ENCODE data around the gene TCERG1L. TPM values are rescaled to one million over a fixed set of nuclear protein-coding genes. Genes with fewer than 3 reads are reported as not detected.

Gene TCERG1L
- total RNA-seq, 2 donors from 2014 or later, result 1.6 to 4.5 TPM

GRCh38 chr10:131270461-131271190, 40.9 kb downstream of the TCERG1L start:
- Mint-ChIP-seq H3K27ac (no peak overlapping the region), H3K36me3 (ENCODE audit: low read depth) (no peaks in the 10 kb centered on the region), H3K27me3 (ENCODE audit: insufficient read depth) (peaks cover 12% of the 10 kb centered on the region), H3K4me3 (no peak overlapping the region), H3K4me1 (peaks cover 30% of the 10 kb centered on the region), H3K9me3 (no peaks in the 10 kb centered on the region)
- H3K4me3 ChIP-seq (ENCODE audit: low read length), result no peak overlapping the region
- 91 to 93% methylated on average over 10 to 16 of the region's 16 CpGs for WGBS, 2 experiments (ENCODE audit: insufficient coverage in 1 of 2, insufficient read length in 1 of 2)
- TF ChIP-seq CTCF (conservative IDR thresholded peaks at IDR 0.05), result no peak
- no peaks in the 10 kb centered on the region for H3K36me3 ChIP-seq (ENCODE audit: control insufficient read depth, insufficient read depth, low read length)
- DNase-seq, result peak; percentile 33
- H3K9me3 ChIP-seq (ENCODE audit: control insufficient read depth, low read length), result no peaks in the 10 kb centered on the region
- H3K9ac ChIP-seq (ENCODE audit: extremely low read depth, low read length, poor library complexity, severe bottlenecking), result no peak overlapping the region
- no peak overlapping the region for H3K27ac ChIP-seq (ENCODE audit: low read depth, low read length)
- H3K4me1 ChIP-seq (ENCODE audit: control insufficient read depth, insufficient read depth, low read length), result peaks cover 5% of the 10 kb centered on the region
- H3K27me3 ChIP-seq (ENCODE audit: control insufficient read depth, insufficient read depth, low read length, poor library complexity, severe bottlenecking), result no peaks in the 10 kb centered on the region

GRCh38 chr10:131269776-131270460, 41.6 kb downstream of the TCERG1L start:
- WGBS, 2 experiments (ENCODE audit: insufficient coverage in 1 of 2, insufficient read length in 1 of 2), result 40 to 85% methylated on average over 2 to 17 of the region's 17 CpGs
- Histone ChIP-seq H3K9me3 (ENCODE audit: control insufficient read depth, low read length) (no peaks in the 10 kb centered on the region), H3K4me3 (ENCODE audit: low read length) (no peak overlapping the region), H3K9ac (ENCODE audit: extremely low read depth, low read length, poor library complexity, severe bottlenecking) (no peak overlapping the region), H3K27me3 (ENCODE audit: control insufficient read depth, insufficient read depth, low read length, poor library complexity, severe bottlenecking) (no peaks in the 10 kb centered on the region), H3K27ac (ENCODE audit: low read depth, low read length) (no peak overlapping the region), H3K36me3 (ENCODE audit: control insufficient read depth, insufficient read depth, low read length) (no peaks in the 10 kb centered on the region), H3K4me1 (ENCODE audit: control insufficient read depth, insufficient read depth, low read length) (peaks cover 5% of the 10 kb centered on the region)
- no peak for TF ChIP-seq CTCF (conservative IDR thresholded peaks at IDR 0.05)
- Mint-ChIP-seq H3K36me3 (ENCODE audit: low read depth) (no peaks in the 10 kb centered on the region), H3K9me3 (no peaks in the 10 kb centered on the region), H3K4me3 (no peak overlapping the region), H3K4me1 (peaks cover 30% of the 10 kb centered on the region), H3K27me3 (ENCODE audit: insufficient read depth) (peaks cover 12% of the 10 kb centered on the region), H3K27ac (no peak overlapping the region)
- DNase-seq, result peak; percentile 45

- WGBS, 2 experiments (ENCODE audit: insufficient coverage in 1 of 2, insufficient read length in 1 of 2), result 80 to 89% methylated on average over 2 to 6 of the region's 6 CpGs
- H3K9me3 ChIP-seq (ENCODE audit: control insufficient read depth, low read length), result no peaks in the 10 kb centered on the region
- no peak overlapping the region for H3K9ac ChIP-seq (ENCODE audit: extremely low read depth, low read length, poor library complexity, severe bottlenecking)
- H3K9me3 Mint-ChIP-seq, result no peaks in the 10 kb centered on the region
- H3K4me1 ChIP-seq (ENCODE audit: control insufficient read depth, insufficient read depth, low read length), result peaks cover 5% of the 10 kb centered on the region
- H3K36me3 Mint-ChIP-seq (ENCODE audit: low read depth), result no peaks in the 10 kb centered on the region
- H3K4me3 Mint-ChIP-seq, result no peak overlapping the region
- no peak overlapping the region for H3K27ac ChIP-seq (ENCODE audit: low read depth, low read length)
- no peaks in the 10 kb centered on the region for H3K27me3 ChIP-seq (ENCODE audit: control insufficient read depth, insufficient read depth, low read length, poor library complexity, severe bottlenecking)
- no peaks in the 10 kb centered on the region for H3K36me3 ChIP-seq (ENCODE audit: control insufficient read depth, insufficient read depth, low read length)
- H3K4me1 Mint-ChIP-seq, result peaks cover 30% of the 10 kb centered on the region
- H3K27me3 Mint-ChIP-seq (ENCODE audit: insufficient read depth), result peaks cover 10% of the 10 kb centered on the region
- no peak for TF ChIP-seq CTCF (conservative IDR thresholded peaks at IDR 0.05)
- DNase-seq, result peak; percentile 19
- H3K27ac Mint-ChIP-seq, result no peak overlapping the region
- no peak overlapping the region for H3K4me3 ChIP-seq (ENCODE audit: low read length)
Measured at GRCh38 chr10:131267814-131268095, 43.8 kb downstream of the TCERG1L start.

Measured in endodermal cell (in vitro differentiated cells).